Keratinocyte (primary cell): ENCODE measurements around the gene BCO1. TPM values are rescaled to one million over a fixed set of nuclear protein-coding genes. Genes with fewer than 3 reads are reported as not detected.

Experiments
- DNase-seq: peaks from one replicate; pipeline ENCODE4 v3.0.0-alpha.2; 2011; ENCODE audit warnings: low read depth, missing footprints, low spot score
- FAIRE-seq: peaks from 2 replicates; lab custom pipeline; 2011; peaks lifted over from hg19 to GRCh38; lab: Jason Lieb, UNC
- H2AFZ ChIP-seq: 2 replicates; pipeline ENCODE4 v1.6.0; 2012; ENCODE audit warnings: low read length, control low read depth, inconsistent platforms; ENCODE audit not compliant: control insufficient read depth
- H3K27ac ChIP-seq: 2 replicates; pipeline ENCODE4 v1.5.1; 2011; ENCODE audit warnings: low read length; ENCODE audit not compliant: control insufficient read depth, insufficient read depth
- H3K27me3 ChIP-seq: 3 replicates; pipeline ENCODE4 v1.6.0; 2011; ENCODE audit warnings: low read length; ENCODE audit not compliant: control insufficient read depth, insufficient read depth; ENCODE audit errors: extremely low read depth
- H3K36me3 ChIP-seq, 2 experiments: 2 replicates in 1 of 2; 3 replicates in 1 of 2; pipeline ENCODE4 v1.5.1; 2011; ENCODE audit warnings: low read length in 2 of 2, mild to moderate bottlenecking in 1 of 2; ENCODE audit not compliant: control insufficient read depth in 2 of 2, insufficient read depth in 2 of 2; ENCODE audit errors: extremely low read depth in 1 of 2
- H3K4me1 ChIP-seq: 3 replicates; pipeline ENCODE4 v1.5.1; 2011; ENCODE audit warnings: low read length; ENCODE audit not compliant: control insufficient read depth, insufficient read depth; ENCODE audit errors: extremely low read depth
- H3K4me2 ChIP-seq: 3 replicates; pipeline ENCODE4 v1.6.0; 2011; ENCODE audit warnings: low read depth, low read length; ENCODE audit not compliant: control insufficient read depth, insufficient read depth; ENCODE audit errors: extremely low read depth
- H3K4me3 ChIP-seq, 3 experiments: fragments of 200-600 bp in 1 of 3; sonication (generic) in 1 of 3; 2 replicates in 2 of 3; 3 replicates in 1 of 3; pipeline ENCODE4 v1.5.1; 2011 to 2016; ENCODE audit warnings: low read length in 3 of 3, mild to moderate bottlenecking in 3 of 3, control low read depth in 2 of 3, inconsistent platforms in 1 of 3, low read depth in 1 of 3, mixed read lengths in 1 of 3, mixed run types in 1 of 3, moderate library complexity in 1 of 3; ENCODE audit not compliant: control insufficient read depth in 2 of 3, insufficient read depth in 2 of 3; ENCODE audit errors: extremely low read depth in 1 of 3
- H3K79me2 ChIP-seq: 2 replicates; pipeline ENCODE4 v1.6.0; 2012; ENCODE audit warnings: low read length; ENCODE audit not compliant: control insufficient read depth, insufficient read depth
- H3K9ac ChIP-seq: 3 replicates; pipeline ENCODE4 v1.6.0; 2011; ENCODE audit warnings: low read length; ENCODE audit not compliant: control insufficient read depth, insufficient read depth; ENCODE audit errors: extremely low read depth
- H3K9me1 ChIP-seq: 3 replicates; pipeline ENCODE4 v1.6.0; 2011; ENCODE audit warnings: low read length; ENCODE audit not compliant: control insufficient read depth, insufficient read depth; ENCODE audit errors: extremely low read depth
- H3K9me3 ChIP-seq: 2 replicates; pipeline ENCODE4 v1.5.1; 2012; ENCODE audit warnings: low read depth, low read length; ENCODE audit not compliant: control insufficient read depth
- H4K20me1 ChIP-seq: 3 replicates; pipeline ENCODE4 v1.6.0; 2011; ENCODE audit warnings: low read length; ENCODE audit not compliant: control insufficient read depth, insufficient read depth; ENCODE audit errors: extremely low read depth
- CTCF ChIP-seq, 3 experiments: IDR thresholded peaks in 1 of 3; conservative IDR thresholded peaks in 1 of 3; optimal IDR thresholded peaks in 1 of 3; 2 replicates in 2 of 3; 3 replicates in 1 of 3; pipeline versions ENCODE3 to v1.5.1; 2011; ENCODE audit warnings: low read length in 3 of 3, mild to moderate bottlenecking in 3 of 3, moderate library complexity in 2 of 3, control low read depth in 1 of 3, inconsistent platforms in 1 of 3; ENCODE audit not compliant: insufficient read depth in 2 of 3; ENCODE audit errors: extremely low read depth in 1 of 3
- EZH2 ChIP-seq: IDR thresholded peaks from one replicate; pipeline ENCODE4 v1.6.1; 2012; ENCODE audit warnings: inconsistent platforms, mild to moderate bottlenecking, low read length, moderate library complexity
- dilution Hi-C: fragments of 300-500 bp; cut with MboI; formaldehyde crosslinking; loops from one replicate; pipeline ENCODE4 v1.7.0; 2020; ENCODE audit warnings: low sequenced_read_pairs; ENCODE audit not compliant: extremely low pct_ligation_motif_present
- polyA plus RNA-seq, 5 experiments: library from polyadenylated mRNA; depleted of rRNA in 3 of 5; stranded (reverse) in 3 of 5; stranded (forward) in 1 of 5; unstranded in 1 of 5; fragments of >200 nt; gene quantifications; 1 replicate in 1 of 5; 2 replicates in 3 of 5; 3 replicates in 1 of 5; pipeline versions ENCODE4 v1.2.1 to v1.2.3, GENCODE V29; 2011 to 2012; ENCODE audit warnings: missing spikeins in 2 of 5, low read depth in 1 of 5, low replicate concordance in 1 of 5

The BCO1 gene
- polyA plus RNA-seq, 1 donor (not counting 4 experiments of a cell fraction or from before 2014, with no cell fraction given) = 0.07 TPM

GRCh38 chr16:81279392-81279791 lies 40.9 kb downstream of the BCO1 start:
- H3K4me2 ChIP-seq = no peak overlapping the region
- dilution Hi-C loops = no loop called here
- no peaks in the 10 kb centered on the region for H3K9me1 ChIP-seq
- H3K4me3 ChIP-seq = no peak overlapping the region
- no peaks in the 10 kb centered on the region for H3K79me2 ChIP-seq
- H4K20me1 ChIP-seq = no peaks in the 10 kb centered on the region
- DNase-seq (no peak), FAIRE-seq (no peak)
- H3K9ac ChIP-seq = no peak overlapping the region
- no peak overlapping the region for H3K27ac ChIP-seq
- H3K4me1 ChIP-seq = peaks cover 7% of the 10 kb centered on the region
- TF ChIP-seq EZH2 (no peak), CTCF (optimal IDR thresholded peaks at IDR 0.05 in 1 of 3, IDR thresholded peaks at IDR 0.05 in 1 of 3, conservative IDR thresholded peaks at IDR 0.05 in 1 of 3; ENCODE audit: extremely low read depth in 1 of 3, insufficient read depth in 2 of 3, low read length in 3 of 3) (no peak)
- no peaks in the 10 kb centered on the region for H3K27me3 ChIP-seq
- H3K9me3 ChIP-seq = no peaks in the 10 kb centered on the region
- no peaks in the 10 kb centered on the region for H3K36me3 ChIP-seq
- H2AFZ ChIP-seq = no peak overlapping the region

GRCh38 chr16:81280393-81280792 lies 41.9 kb downstream of the BCO1 start:
- dilution Hi-C loops = no loop called here
- H3K4me3 ChIP-seq = no peak overlapping the region
- TF ChIP-seq EZH2 (no peak), CTCF (optimal IDR thresholded peaks at IDR 0.05 in 1 of 3, IDR thresholded peaks at IDR 0.05 in 1 of 3, conservative IDR thresholded peaks at IDR 0.05 in 1 of 3; ENCODE audit: extremely low read depth in 1 of 3, insufficient read depth in 2 of 3, low read length in 3 of 3) (no peak)
- DNase-seq (no peak), FAIRE-seq (no peak)
- H3K27ac ChIP-seq = no peak overlapping the region
- H3K36me3 ChIP-seq = no peaks in the 10 kb centered on the region
- H3K27me3 ChIP-seq = no peaks in the 10 kb centered on the region
- H3K9me3 ChIP-seq = no peaks in the 10 kb centered on the region
- H3K79me2 ChIP-seq = no peaks in the 10 kb centered on the region
- peaks cover 7% of the 10 kb centered on the region for H3K4me1 ChIP-seq
- H2AFZ ChIP-seq = no peak overlapping the region
- no peak overlapping the region for H3K9ac ChIP-seq
- H3K4me2 ChIP-seq = no peak overlapping the region
- H4K20me1 ChIP-seq = no peaks in the 10 kb centered on the region
- H3K9me1 ChIP-seq = no peaks in the 10 kb centered on the region
